ENCODE measurements around the gene B4GALT2.

B4GALT2 gene

GRCh38 chr1:43947874-43948437 lies 31.1 kb upstream of the B4GALT2 start:
- DNase-seq (ENCODE audit: low spot score), result no peak
- no peak for TF ChIP-seq CTCF (IDR thresholded peaks at IDR 0.05; ENCODE audit: extremely low read depth, missing control alignments)

GRCh38 chr1:43949678-43950077 lies 29.3 kb upstream of the B4GALT2 start:
- no peak for DNase-seq (ENCODE audit: low spot score)
- TF ChIP-seq CTCF (IDR thresholded peaks at IDR 0.05; ENCODE audit: extremely low read depth, missing control alignments), result no peak

GRCh38 chr1:43951021-43951985 lies 27.7 kb upstream of the B4GALT2 start:
- DNase-seq (ENCODE audit: low spot score), result no peak
- no peak for TF ChIP-seq CTCF (IDR thresholded peaks at IDR 0.05; ENCODE audit: extremely low read depth, missing control alignments)

GRCh38 chr1:43952731-43953346 lies 26.2 kb upstream of the B4GALT2 start:
- TF ChIP-seq CTCF (IDR thresholded peaks at IDR 0.05; ENCODE audit: extremely low read depth, missing control alignments), result no peak
- no peak for DNase-seq (ENCODE audit: low spot score)

GRCh38 chr1:43953361-43953760 lies 25.6 kb upstream of the B4GALT2 start:
- no peak for TF ChIP-seq CTCF (IDR thresholded peaks at IDR 0.05; ENCODE audit: extremely low read depth, missing control alignments)
- no peak for DNase-seq (ENCODE audit: low spot score)

- TF ChIP-seq CTCF (IDR thresholded peaks at IDR 0.05; ENCODE audit: extremely low read depth, missing control alignments), result no peak
- no peak for DNase-seq (ENCODE audit: low spot score)
Observed at GRCh38 chr1:43954036-43954435, 25.0 kb upstream of the B4GALT2 start.

- TF ChIP-seq CTCF (IDR thresholded peaks at IDR 0.05; ENCODE audit: extremely low read depth, missing control alignments), result no peak
- DNase-seq (ENCODE audit: low spot score), result no peak
Observed at GRCh38 chr1:43956234-43956633, 22.8 kb upstream of the B4GALT2 start.

All from GM20000 (cell line).